ENCODE data around the gene SIAE.

DNA sequence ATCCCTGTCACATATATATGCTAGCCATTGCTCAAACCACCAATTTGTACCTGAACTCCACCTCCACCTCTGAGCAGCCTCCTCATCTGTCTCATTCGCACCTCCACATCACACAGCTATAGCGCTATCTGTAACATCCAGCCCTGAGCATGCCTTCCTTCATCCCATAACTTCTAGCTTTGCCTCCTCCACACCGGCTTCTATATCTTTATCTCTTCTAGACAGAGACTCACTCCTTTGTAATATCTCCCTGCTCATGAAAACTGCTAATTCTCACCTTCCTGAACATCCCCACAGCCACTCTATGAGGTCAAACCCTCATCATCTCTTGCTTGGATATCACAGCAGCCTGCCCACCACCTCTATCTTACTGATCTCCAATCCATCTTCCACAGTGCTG, 5.9 kb downstream of the SIAE start:
- TF ChIP-seq, protein P1, sequence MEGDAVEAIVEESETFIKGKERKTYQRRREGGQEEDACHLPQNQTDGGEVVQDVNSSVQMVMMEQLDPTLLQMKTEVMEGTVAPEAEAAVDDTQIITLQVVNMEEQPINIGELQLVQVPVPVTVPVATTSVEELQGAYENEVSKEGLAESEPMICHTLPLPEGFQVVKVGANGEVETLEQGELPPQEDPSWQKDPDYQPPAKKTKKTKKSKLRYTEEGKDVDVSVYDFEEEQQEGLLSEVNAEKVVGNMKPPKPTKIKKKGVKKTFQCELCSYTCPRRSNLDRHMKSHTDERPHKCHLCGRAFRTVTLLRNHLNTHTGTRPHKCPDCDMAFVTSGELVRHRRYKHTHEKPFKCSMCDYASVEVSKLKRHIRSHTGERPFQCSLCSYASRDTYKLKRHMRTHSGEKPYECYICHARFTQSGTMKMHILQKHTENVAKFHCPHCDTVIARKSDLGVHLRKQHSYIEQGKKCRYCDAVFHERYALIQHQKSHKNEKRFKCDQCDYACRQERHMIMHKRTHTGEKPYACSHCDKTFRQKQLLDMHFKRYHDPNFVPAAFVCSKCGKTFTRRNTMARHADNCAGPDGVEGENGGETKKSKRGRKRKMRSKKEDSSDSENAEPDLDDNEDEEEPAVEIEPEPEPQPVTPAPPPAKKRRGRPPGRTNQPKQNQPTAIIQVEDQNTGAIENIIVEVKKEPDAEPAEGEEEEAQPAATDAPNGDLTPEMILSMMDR (IDR thresholded peaks at IDR 0.05): no peak
- TF ChIP-seq POLR2A (IDR thresholded peaks at IDR 0.05): no peak
